GM12878 (cell line): ENCODE data around the gene SEPTIN5. TPM values are rescaled to one million over a fixed set of nuclear protein-coding genes. Genes with fewer than 3 reads are reported as not detected.

Experiments
- ATAC-seq: fragments of 200-7000 bp; cut with Tn5 transposase; 3 replicates; pipeline ENCODE4 v1.9.1; 2020; ENCODE audit warnings: mild to moderate bottlenecking, moderate library complexity
- BruUV-seq: library from RNA; stranded (reverse); fragments of 400-500 nt; replicated peaks from 2 replicates; lab custom pipeline; 2021; lab: Mats Ljungman, UMichigan
- CTCF ChIA-PET: fragments of 300-600 bp; sonication (Branson Sonifier 250); formaldehyde crosslinking; extraction: SDS; loops from one replicate; lab custom pipeline; 2021; ENCODE audit warnings: inconsistent platforms; lab: Yijun Ruan, JAX
- POLR2A ChIA-PET: fragments of 350-600 bp; formaldehyde crosslinking; extraction: SDS; loops from one replicate; lab custom pipeline; 2021; ENCODE audit warnings: inconsistent platforms; lab: Charles Lee
- RAD21 ChIA-PET: fragments of 300-600 bp; sonication (Branson Sonifier 250); formaldehyde crosslinking; loops from one replicate; lab custom pipeline; 2023; ENCODE audit warnings: antibody characterized with exemption; ENCODE audit not compliant: unreplicated experiment; lab: Charles Lee
- SMC1A ChIA-PET: fragments of 300-600 bp; sonication (Branson Sonifier 250); formaldehyde crosslinking; loops from one replicate; lab custom pipeline; 2023; ENCODE audit not compliant: unreplicated experiment, uncharacterized antibody; lab: Charles Lee
- DNase-seq: peaks from one replicate; pipeline ENCODE4 v3.0.0-alpha.2; 2011; ENCODE audit warnings: low read depth, low spot score
- FAIRE-seq: peaks from 3 replicates; lab custom pipeline; 2011; peaks lifted over from hg19 to GRCh38; lab: Jason Lieb, UNC
- H2AFZ ChIP-seq: 2 replicates; pipeline ENCODE4 v1.6.0; 2011; ENCODE audit warnings: low read depth, low read length, control low read depth; ENCODE audit not compliant: control insufficient read depth
- H3K27ac ChIP-seq: 2 replicates; pipeline ENCODE4 v1.5.1; 2011; ENCODE audit warnings: control low read depth; ENCODE audit not compliant: control insufficient read depth, insufficient read depth
- H3K27me3 ChIP-seq, 2 experiments: replicated peaks in 1 of 2; 2 replicates each; pipeline versions ENCODE4 v1.6.0 to v1.6.1; 2011; ENCODE audit warnings: low read length in 1 of 2; ENCODE audit not compliant: control insufficient read depth in 2 of 2, insufficient read depth in 2 of 2
- H3K36me3 ChIP-seq, 2 experiments: 2 replicates each; pipeline ENCODE4 v1.5.1; 2011; ENCODE audit warnings: low read length in 1 of 2; ENCODE audit not compliant: control insufficient read depth in 2 of 2, insufficient read depth in 2 of 2
- H3K4me1 ChIP-seq: 2 replicates; pipeline ENCODE4 v1.6.1; 2011; ENCODE audit warnings: mild to moderate bottlenecking, low read length, moderate library complexity, mixed read lengths; ENCODE audit not compliant: control insufficient read depth, insufficient read depth
- H3K4me2 ChIP-seq: 2 replicates; pipeline ENCODE4 v1.6.0; 2011; ENCODE audit warnings: control low read depth; ENCODE audit not compliant: control insufficient read depth, insufficient read depth
- H3K4me3 ChIP-seq: fragments of 200-600 bp; sonication (generic); 2 replicates; pipeline ENCODE4 v1.5.1; 2016
- H3K79me2 ChIP-seq: 2 replicates; pipeline ENCODE4 v1.6.0; 2011; ENCODE audit warnings: low read length; ENCODE audit not compliant: control insufficient read depth, insufficient read depth
- H3K9ac ChIP-seq: 2 replicates; pipeline ENCODE4 v1.8.0; 2011; ENCODE audit warnings: low read length, control low read depth, mixed read lengths; ENCODE audit not compliant: control insufficient read depth, insufficient read depth
- H3K9me3 ChIP-seq: replicated peaks from 3 replicates; pipeline ENCODE4 v1.5.1; 2011; ENCODE audit warnings: mild to moderate bottlenecking, low read length; ENCODE audit not compliant: control insufficient read depth, insufficient read depth
- H4K20me1 ChIP-seq: 2 replicates; pipeline ENCODE4 v1.6.0; 2011; ENCODE audit not compliant: control insufficient read depth, insufficient read depth
- FOXM1 ChIP-seq: IDR thresholded peaks from 2 replicates; pipeline ENCODE4 v1.6.1; 2012; ENCODE audit warnings: low read depth, mild to moderate bottlenecking, inconsistent platforms, low read length, moderate library complexity
- GATAD2B ChIP-seq: fragments of 450-650 bp; conservative IDR thresholded peaks from 2 replicates; pipeline ENCODE4 v1.6.1; 2017; ENCODE audit warnings: low read depth, mild to moderate bottlenecking, moderate library complexity
- IKZF2 ChIP-seq, 2 experiments: fragments of 450-650 bp; IDR thresholded peaks; 2 replicates each; pipeline ENCODE4 v1.6.1; 2017; ENCODE audit warnings: mild to moderate bottlenecking in 2 of 2, moderate library complexity in 2 of 2
- JUNB ChIP-seq: IDR thresholded peaks from 2 replicates; pipeline ENCODE4 v1.6.1; 2016; ENCODE audit warnings: antibody characterized with exemption, mild to moderate bottlenecking
- RUNX3 ChIP-seq: IDR thresholded peaks from 2 replicates; pipeline ENCODE4 v1.6.1; 2012; ENCODE audit warnings: low read length, inconsistent platforms
- SP1 ChIP-seq: IDR thresholded peaks from one replicate; pipeline ENCODE4 v1.6.1; 2011; ENCODE audit warnings: low read depth, low read length
- SRF ChIP-seq, 2 experiments: IDR thresholded peaks; 2 replicates each; pipeline ENCODE4 v1.6.1; 2011; ENCODE audit warnings: low read depth in 2 of 2, low read length in 2 of 2, mild to moderate bottlenecking in 1 of 2, moderate library complexity in 1 of 2
- SUZ12 ChIP-seq: fragments of 200-600 bp; sonication (generic); IDR thresholded peaks from one replicate; pipeline ENCODE4 v1.6.1; 2018; ENCODE audit warnings: antibody characterized with exemption, mild to moderate bottlenecking; ENCODE audit not compliant: unreplicated experiment
- TCF12 ChIP-seq: IDR thresholded peaks from 2 replicates; pipeline ENCODE4 v1.6.1; 2011; ENCODE audit warnings: low read depth, mild to moderate bottlenecking, low read length
- TCF3 ChIP-seq: IDR thresholded peaks from 2 replicates; pipeline ENCODE4 v1.6.1; 2012; ENCODE audit warnings: low read depth, mild to moderate bottlenecking, low read length, borderline replicate concordance; ENCODE audit not compliant: insufficient read depth
- TCF7 ChIP-seq: IDR thresholded peaks from 2 replicates; pipeline ENCODE4 v1.6.1; 2014; ENCODE audit warnings: antibody characterized with exemption, borderline replicate concordance
- ZNF622 ChIP-seq: fragments of 450-650 bp; IDR thresholded peaks from 2 replicates; pipeline ENCODE4 v1.6.1; 2017; ENCODE audit warnings: mild to moderate bottlenecking, inconsistent platforms
- WGBS: methylation state at CpG from one replicate; pipeline ENCODE4 v1.1.6; 2016; ENCODE audit warnings: low lambda C conversion rate; ENCODE audit not compliant: insufficient replicate concordance, insufficient coverage; ENCODE audit errors: missing lambda C conversion rate; 5-methylcytosine and 5-hydroxymethylcytosine counted together
- in situ Hi-C: fragments of 300-500 bp; cut with MboI; formaldehyde crosslinking; loops from 9 replicates; pipeline ENCODE4 v1.14.3; 2018; ENCODE audit warnings: mixed read lengths
- intact Hi-C: fragments of 100-400 bp; cut with micrococcal nuclease; formaldehyde crosslinking; loops from one replicate; pipeline ENCODE4 v1.14.2; 2022; ENCODE audit not compliant: unreplicated experiment
- polyA plus RNA-seq, 11 experiments: library from polyadenylated mRNA; depleted of rRNA in 4 of 11; unstranded in 6 of 11; stranded (reverse) in 5 of 11; fragments of >200 nt; fragmentation: Nextera tagmentation in 4 of 11; fragmentation: Illumina TruSeq in 1 of 11; extraction: Ambion mirVana in 4 of 11; extraction: Trizol in 1 of 11; gene quantifications; 1 replicate in 1 of 11; 2 replicates in 10 of 11; pipeline versions ENCODE4 v1.2.1 to v1.2.3, GENCODE V29; 2011 to 2016; ENCODE audit warnings: inconsistent platforms in 2 of 11, missing spikeins in 2 of 11, low read depth in 1 of 11
- total RNA-seq, 4 experiments: library from RNA; depleted of rRNA in 3 of 4; stranded (reverse); fragments of >200 nt in 3 of 4; fragmentation: Illumina TruSeq in 1 of 4; extraction: Trizol in 1 of 4; gene quantifications; 2 replicates each; pipeline versions ENCODE4 v1.2.1 to v1.2.3, GENCODE V29; 2013 to 2021
- TF ChIP-seq, protein P1 (sequence below): IDR thresholded peaks from 2 replicates; pipeline ENCODE4 v1.6.1; 2012; ENCODE audit warnings: low read length, inconsistent platforms
- TF ChIP-seq, protein P2 (sequence below): fragments of 450-650 bp; IDR thresholded peaks from 2 replicates; pipeline ENCODE4 v1.6.1; 2016; ENCODE audit warnings: mild to moderate bottlenecking
- TF ChIP-seq, protein P3 (sequence below): fragments of 450-650 bp; IDR thresholded peaks from 2 replicates; pipeline ENCODE4 v1.6.1; 2017; ENCODE audit warnings: mild to moderate bottlenecking, moderate library complexity

The SEPTIN5 gene
- total and polyA plus RNA-seq, 10 of the 15 experiments (the other 5 are each of a cell fraction or from before 2014, with no cell fraction given), result 0.13 to 1.1 (median 0.34) TPM; not detected in 5

DNA sequence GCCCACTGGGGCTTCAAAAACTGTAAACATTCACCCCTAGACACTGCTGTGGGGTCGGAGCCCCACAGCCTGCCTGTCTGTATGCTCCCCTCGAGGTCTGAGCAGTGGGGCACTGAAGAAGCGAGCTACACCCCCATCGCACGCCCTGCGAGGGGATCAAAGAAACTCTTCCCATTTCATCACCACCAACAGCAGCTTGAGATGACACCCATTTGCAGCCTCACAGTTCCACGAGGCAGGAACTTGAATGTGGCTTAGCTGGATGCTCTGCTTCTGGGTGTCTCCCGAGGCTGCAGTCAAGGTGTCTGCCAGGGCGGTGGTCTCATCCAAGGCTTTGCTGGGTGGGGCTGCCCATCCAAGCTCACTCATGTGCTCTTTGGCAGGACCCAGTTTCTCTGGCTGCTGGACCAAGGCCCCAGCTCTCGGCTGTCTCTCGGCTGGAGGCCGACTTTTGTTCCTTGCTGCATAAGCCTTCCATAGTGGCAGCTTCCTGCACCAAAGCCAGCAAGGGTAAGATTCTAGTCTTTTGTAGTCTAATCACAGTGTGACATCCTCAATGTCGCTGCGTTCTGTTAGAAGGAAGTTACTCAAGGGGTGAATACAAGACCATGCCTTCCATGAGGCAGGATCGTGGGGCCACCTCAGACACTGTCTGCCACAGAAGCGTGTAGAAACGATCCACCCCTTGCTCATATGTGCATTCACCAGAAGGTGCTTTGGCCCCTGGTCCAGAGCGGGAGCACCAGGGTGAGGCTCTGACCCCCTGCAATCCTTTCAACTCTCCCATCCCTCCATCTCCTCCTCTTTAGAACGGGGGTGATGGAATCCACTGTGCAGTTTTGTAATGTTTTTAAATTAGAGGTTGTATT, 46.2 kb upstream of the SEPTIN5 start:
- SMC1A ChIA-PET, result no interaction called here
- FAIRE-seq (no peak), DNase-seq (no peak), ATAC-seq (no peak)
- Histone ChIP-seq H4K20me1 (no peaks in the 10 kb centered on the region), H3K9me3 (no peaks in the 10 kb centered on the region), H3K9ac (no peak overlapping the region), H3K27ac (no peak overlapping the region), H3K4me3 (no peak overlapping the region), H3K27me3 (no peaks in the 10 kb centered on the region; a peak in 2 of 4 replicates), H3K36me3 (no peaks in the 10 kb centered on the region), H3K4me1 (no peaks in the 10 kb centered on the region), H3K79me2 (no peaks in the 10 kb centered on the region), H3K4me2 (no peak overlapping the region), H2AFZ (no peak overlapping the region)
- CTCF ChIA-PET, result interaction anchor here (1.3 kb wide), 1 partner anchor 12 kb away, joined by 3 read pairs; no protein-coding TSS in a partner anchor
- in situ Hi-C loops, result no loop called here
- RAD21 ChIA-PET, result no interaction called here
- POLR2A ChIA-PET, result no interaction called here
- intact Hi-C loops, result no loop called here
- 20% methylated on average over 19 of the region's 19 CpGs for WGBS
- TF ChIP-seq TCF7, result no peak
- TF ChIP-seq JUNB, result no peak
- TF ChIP-seq TCF12, result no peak
- TF ChIP-seq, protein P1, sequence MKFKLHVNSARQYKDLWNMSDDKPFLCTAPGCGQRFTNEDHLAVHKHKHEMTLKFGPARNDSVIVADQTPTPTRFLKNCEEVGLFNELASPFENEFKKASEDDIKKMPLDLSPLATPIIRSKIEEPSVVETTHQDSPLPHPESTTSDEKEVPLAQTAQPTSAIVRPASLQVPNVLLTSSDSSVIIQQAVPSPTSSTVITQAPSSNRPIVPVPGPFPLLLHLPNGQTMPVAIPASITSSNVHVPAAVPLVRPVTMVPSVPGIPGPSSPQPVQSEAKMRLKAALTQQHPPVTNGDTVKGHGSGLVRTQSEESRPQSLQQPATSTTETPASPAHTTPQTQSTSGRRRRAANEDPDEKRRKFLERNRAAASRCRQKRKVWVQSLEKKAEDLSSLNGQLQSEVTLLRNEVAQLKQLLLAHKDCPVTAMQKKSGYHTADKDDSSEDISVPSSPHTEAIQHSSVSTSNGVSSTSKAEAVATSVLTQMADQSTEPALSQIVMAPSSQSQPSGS, result no peak
- TF ChIP-seq TCF3, result no peak
- no peak for TF ChIP-seq FOXM1
- no peak for TF ChIP-seq IKZF2 (IDR thresholded peaks at IDR 0.05)
- TF ChIP-seq, protein P2, sequence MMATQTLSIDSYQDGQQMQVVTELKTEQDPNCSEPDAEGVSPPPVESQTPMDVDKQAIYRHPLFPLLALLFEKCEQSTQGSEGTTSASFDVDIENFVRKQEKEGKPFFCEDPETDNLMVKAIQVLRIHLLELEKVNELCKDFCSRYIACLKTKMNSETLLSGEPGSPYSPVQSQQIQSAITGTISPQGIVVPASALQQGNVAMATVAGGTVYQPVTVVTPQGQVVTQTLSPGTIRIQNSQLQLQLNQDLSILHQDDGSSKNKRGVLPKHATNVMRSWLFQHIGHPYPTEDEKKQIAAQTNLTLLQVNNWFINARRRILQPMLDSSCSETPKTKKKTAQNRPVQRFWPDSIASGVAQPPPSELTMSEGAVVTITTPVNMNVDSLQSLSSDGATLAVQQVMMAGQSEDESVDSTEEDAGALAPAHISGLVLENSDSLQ, result no peak
- no peak for TF ChIP-seq SRF (IDR thresholded peaks at IDR 0.05; ENCODE audit: low read depth in 2 of 2, low read length in 2 of 2)
- TF ChIP-seq GATAD2B, result no peak
- no peak for TF ChIP-seq ZNF622
- no peak for TF ChIP-seq RUNX3
- TF ChIP-seq SP1, result no peak
- TF ChIP-seq, protein P3, sequence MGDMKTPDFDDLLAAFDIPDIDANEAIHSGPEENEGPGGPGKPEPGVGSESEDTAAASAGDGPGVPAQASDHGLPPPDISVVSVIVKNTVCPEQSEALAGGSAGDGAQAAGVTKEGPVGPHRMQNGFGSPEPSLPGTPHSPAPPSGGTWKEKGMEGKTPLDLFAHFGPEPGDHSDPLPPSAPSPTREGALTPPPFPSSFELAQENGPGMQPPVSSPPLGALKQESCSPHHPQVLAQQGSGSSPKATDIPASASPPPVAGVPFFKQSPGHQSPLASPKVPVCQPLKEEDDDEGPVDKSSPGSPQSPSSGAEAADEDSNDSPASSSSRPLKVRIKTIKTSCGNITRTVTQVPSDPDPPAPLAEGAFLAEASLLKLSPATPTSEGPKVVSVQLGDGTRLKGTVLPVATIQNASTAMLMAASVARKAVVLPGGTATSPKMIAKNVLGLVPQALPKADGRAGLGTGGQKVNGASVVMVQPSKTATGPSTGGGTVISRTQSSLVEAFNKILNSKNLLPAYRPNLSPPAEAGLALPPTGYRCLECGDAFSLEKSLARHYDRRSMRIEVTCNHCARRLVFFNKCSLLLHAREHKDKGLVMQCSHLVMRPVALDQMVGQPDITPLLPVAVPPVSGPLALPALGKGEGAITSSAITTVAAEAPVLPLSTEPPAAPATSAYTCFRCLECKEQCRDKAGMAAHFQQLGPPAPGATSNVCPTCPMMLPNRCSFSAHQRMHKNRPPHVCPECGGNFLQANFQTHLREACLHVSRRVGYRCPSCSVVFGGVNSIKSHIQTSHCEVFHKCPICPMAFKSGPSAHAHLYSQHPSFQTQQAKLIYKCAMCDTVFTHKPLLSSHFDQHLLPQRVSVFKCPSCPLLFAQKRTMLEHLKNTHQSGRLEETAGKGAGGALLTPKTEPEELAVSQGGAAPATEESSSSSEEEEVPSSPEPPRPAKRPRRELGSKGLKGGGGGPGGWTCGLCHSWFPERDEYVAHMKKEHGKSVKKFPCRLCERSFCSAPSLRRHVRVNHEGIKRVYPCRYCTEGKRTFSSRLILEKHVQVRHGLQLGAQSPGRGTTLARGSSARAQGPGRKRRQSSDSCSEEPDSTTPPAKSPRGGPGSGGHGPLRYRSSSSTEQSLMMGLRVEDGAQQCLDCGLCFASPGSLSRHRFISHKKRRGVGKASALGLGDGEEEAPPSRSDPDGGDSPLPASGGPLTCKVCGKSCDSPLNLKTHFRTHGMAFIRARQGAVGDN, result no peak
- TF ChIP-seq SUZ12, result no peak
- BruUV-seq, result no TSS peak
